GM18873 (cell line): Measurements from ENCODE around the gene SORL1.

Experiments used
- ATAC-seq: cut with Tn5 transposase; IDR thresholded peaks from one replicate; pipeline ENCODE4 v1.9.1; 2021; ENCODE audit warnings: mild to moderate bottlenecking, moderate library complexity, moderate number of reproducible peaks; ENCODE audit not compliant: unreplicated experiment, low FRiP score

The SORL1 gene

GRCh38 chr11:121672630-121673487, 220.7 kb downstream of the SORL1 start:
- ATAC-seq: no peak

DNA sequence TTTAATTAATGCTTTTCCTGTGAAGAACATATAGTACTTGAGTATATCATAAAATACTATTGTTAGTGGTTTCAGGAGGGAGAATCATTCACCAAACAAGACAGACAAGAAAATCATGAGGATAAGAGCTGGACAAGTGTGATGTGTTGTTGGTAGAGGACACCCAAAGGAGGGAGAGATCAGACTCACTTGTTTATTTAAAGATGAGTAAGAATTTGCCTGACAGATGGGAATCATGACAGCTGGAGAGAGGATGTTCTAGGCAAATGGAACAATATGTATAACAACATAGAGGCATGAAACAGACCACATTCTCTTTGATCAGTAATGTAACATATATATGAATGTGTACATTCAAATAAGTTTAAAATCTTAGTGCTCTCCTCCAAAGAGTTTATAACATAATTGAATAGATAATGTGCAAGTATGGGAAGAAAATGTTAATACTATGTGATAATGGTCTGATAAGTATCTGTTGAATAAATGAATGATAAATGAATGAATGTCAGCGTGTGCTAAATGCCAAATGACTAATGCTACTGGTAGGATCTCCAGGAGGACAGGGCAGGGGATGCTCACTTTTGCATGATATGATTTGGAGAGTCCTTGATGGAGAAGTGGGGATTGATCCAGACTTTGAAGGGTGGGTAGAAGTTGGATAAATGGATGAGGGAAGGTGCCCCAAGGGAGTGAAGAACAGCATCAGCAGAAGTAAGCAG, 229.6 kb downstream of the SORL1 start:
- ATAC-seq: no peak
